HEK293 (cell line): Measurements from ENCODE around the gene SMAGP.

Experiments used
- CTCF ChIA-PET: fragments of 350-600 bp; formaldehyde crosslinking; extraction: SDS; loops from one replicate; lab custom pipeline; 2021; ENCODE audit warnings: antibody characterized with exemption; lab: Yijun Ruan, JAX
- POLR2A ChIA-PET: fragments of 300-600 bp; formaldehyde crosslinking; extraction: SDS; loops from one replicate; lab custom pipeline; 2020; ENCODE audit warnings: antibody characterized with exemption, inconsistent platforms; lab: Yijun Ruan, JAX
- H3K27ac ChIP-seq: fragments of 200-500 bp; sonication (Bioruptor generic); 2 replicates; pipeline ENCODE4 v1.5.1; 2014; ENCODE audit warnings: low read depth, low read length, control low read depth, inconsistent platforms; ENCODE audit errors: extremely low read depth
- H3K36me3 ChIP-seq, 2 experiments: fragments of 200-500 bp in 1 of 2; sonication (Bioruptor generic) in 1 of 2; 1 replicate in 1 of 2; 2 replicates in 1 of 2; pipeline ENCODE4 v1.5.1; 2014 to 2017; ENCODE audit warnings: inconsistent platforms in 2 of 2, low read length in 2 of 2; ENCODE audit not compliant: control insufficient read depth in 2 of 2, insufficient read depth in 1 of 2
- H3K4me1 ChIP-seq: fragments of 200-500 bp; sonication (Bioruptor generic); 2 replicates; pipeline ENCODE4 v1.5.1; 2014; ENCODE audit warnings: mild to moderate bottlenecking, low read length, inconsistent platforms; ENCODE audit not compliant: control insufficient read depth, insufficient read depth
- H3K4me3 ChIP-seq: 2 replicates; pipeline ENCODE4 v1.5.1; 2011; ENCODE audit warnings: low read depth, mild to moderate bottlenecking, control low read depth, low read length, moderate library complexity
- H3K9me3 ChIP-seq: fragments of 200-500 bp; sonication (Bioruptor generic); 2 replicates; pipeline ENCODE4 v1.5.1; 2014; ENCODE audit warnings: low read depth, low read length, inconsistent platforms; ENCODE audit not compliant: control insufficient read depth, insufficient read depth
- PRDM2 ChIP-seq: fragments of 450-650 bp; formaldehyde crosslinking; IDR thresholded peaks from 2 replicates; pipeline ENCODE4 v1.5.1; 2016; ENCODE audit warnings: missing biosample characterization, missing genetic modification characterization, borderline replicate concordance
- WT1 ChIP-seq: fragments of 450-650 bp; formaldehyde crosslinking; IDR thresholded peaks from 2 replicates; pipeline ENCODE4 v1.5.1; 2016; ENCODE audit warnings: missing biosample characterization, missing genetic modification characterization
- ZFP3 ChIP-seq: fragments of 450-650 bp; formaldehyde crosslinking; IDR thresholded peaks from 2 replicates; pipeline ENCODE4 v1.5.1; 2016; ENCODE audit warnings: low read depth, missing biosample characterization, missing genetic modification characterization
- ZNF155 ChIP-seq: fragments of 450-650 bp; formaldehyde crosslinking; IDR thresholded peaks from 2 replicates; pipeline ENCODE4 v1.5.1; 2016; ENCODE audit warnings: missing biosample characterization, missing genetic modification characterization
- ZNF701 ChIP-seq: fragments of 450-650 bp; formaldehyde crosslinking; IDR thresholded peaks from 2 replicates; pipeline ENCODE4 v1.5.1; 2016; ENCODE audit warnings: missing biosample characterization, missing genetic modification characterization
- ZNF792 ChIP-seq: fragments of 450-650 bp; formaldehyde crosslinking; IDR thresholded peaks from 2 replicates; pipeline ENCODE4 v1.5.1; 2016; ENCODE audit warnings: missing biosample characterization, missing genetic modification characterization
- ZNF830 ChIP-seq: fragments of 450-650 bp; IDR thresholded peaks from 2 replicates; pipeline ENCODE4 v1.5.0; 2018; ENCODE audit warnings: missing biosample characterization, missing genetic modification characterization, low read depth, mild to moderate bottlenecking, moderate library complexity

Gene SMAGP

GRCh38 chr12:51195841-51196240 lies 74.4 kb downstream of the SMAGP start:
- no peak overlapping the region for H3K27ac ChIP-seq
- H3K4me1 ChIP-seq = no peaks in the 10 kb centered on the region
- H3K4me3 ChIP-seq = no peak overlapping the region
- no peak for TF ChIP-seq ZNF830 (tag by site-specific recombination)
- no peak for TF ChIP-seq ZNF701 (tag by site-specific recombination)
- TF ChIP-seq ZFP3 (tag by site-specific recombination) = no peak
- TF ChIP-seq WT1 (tag by site-specific recombination) = no peak
- no peak for TF ChIP-seq PRDM2 (tag by site-specific recombination)
- TF ChIP-seq ZNF792 (tag by site-specific recombination) = no peak
- TF ChIP-seq ZNF155 (tag by site-specific recombination) = no peak
- H3K36me3 ChIP-seq = peaks cover 0 to 6% of the 10 kb centered on the region in 2 experiments; a peak in 2 of 3 replicates
- H3K9me3 ChIP-seq = no peaks in the 10 kb centered on the region
- CTCF ChIA-PET = interaction anchor here (0.8 kb wide), 1 partner anchor 67 kb away, joined by 3 read pairs; no protein-coding TSS in a partner anchor
- POLR2A ChIA-PET = no interaction called here
